ENCODE measurements around the gene PHF14. TPM values are rescaled to one million over a fixed set of nuclear protein-coding genes. Genes with fewer than 3 reads are reported as not detected.

PHF14 gene
- polyA plus RNA-seq, 3 donors, result 4.8 to 7.4 (median 5.4) TPM

DNA sequence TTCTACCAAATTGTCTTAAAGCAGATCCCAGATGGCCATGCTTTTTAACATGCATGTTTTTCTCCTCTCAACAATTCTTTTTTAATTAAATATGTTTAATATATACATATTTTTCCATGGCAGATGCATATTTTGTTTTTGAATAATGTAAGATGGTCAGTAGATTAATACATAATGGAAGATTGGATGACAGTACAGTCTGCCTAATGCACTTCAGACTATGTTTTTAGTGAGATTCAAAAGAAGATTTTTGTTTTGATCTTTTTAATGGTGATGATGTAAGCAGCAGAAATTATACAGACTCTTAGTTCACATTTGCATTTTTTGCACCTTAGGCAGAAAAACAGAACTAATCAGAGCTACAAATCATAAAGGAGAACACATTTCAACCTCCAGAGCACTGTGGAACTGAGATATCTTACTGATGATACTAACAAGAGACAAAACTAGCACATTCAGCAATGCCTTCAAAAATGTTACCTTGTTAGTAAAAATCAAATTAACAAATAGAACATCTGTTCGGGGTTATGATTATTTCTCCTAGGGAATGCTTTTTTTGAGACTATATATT lies 203.4 kb downstream of the PHF14 start:
- Mint-ChIP-seq H3K9me3 (peaks cover 0 to 2% (median 0%) of the 10 kb centered on the region in 7 donors), H3K4me1 (peaks cover 2% of the 10 kb centered on the region), H3K27me3 (ENCODE audit: low read depth in 3 of 3) (peaks cover 0 to 3% (median 2%) of the 10 kb centered on the region in 3 donors), H3K36me3 (no peaks in the 10 kb centered on the region), H3K27ac (no peak overlapping the region), H3K4me3 (no peak overlapping the region)
- H3K4me3 ChIP-seq (replicated peaks in 1 of 3; ENCODE audit: low read depth in 2 of 3, low read length in 3 of 3), result no peak overlapping the region
- H3K4me1 ChIP-seq (ENCODE audit: control insufficient read depth in 1 of 2, insufficient read depth in 2 of 2, low read length in 2 of 2), result no peaks in the 10 kb centered on the region
- H4K20me1 ChIP-seq (ENCODE audit: insufficient read depth, low read length), result no peaks in the 10 kb centered on the region
- H2AFZ ChIP-seq (ENCODE audit: insufficient read depth, low read depth, low read length, poor library complexity, severe bottlenecking), result no peak overlapping the region
- no peaks in the 10 kb centered on the region for H3K36me3 ChIP-seq (replicated peaks in 1 of 2; ENCODE audit: control insufficient read depth in 1 of 2, insufficient read depth in 2 of 2, low read length in 2 of 2)
- no CpG with 5 or more reads among the region's 1 CpG for WGBS (ENCODE audit: insufficient coverage)
- H3K9ac ChIP-seq (ENCODE audit: insufficient read depth, low read length, poor library complexity, severe bottlenecking), result no peak overlapping the region
- no peaks in the 10 kb centered on the region for H3K27me3 ChIP-seq (ENCODE audit: control insufficient read depth in 2 of 2, insufficient read depth in 2 of 2, low read length in 2 of 2)
- TF ChIP-seq, protein P1, sequence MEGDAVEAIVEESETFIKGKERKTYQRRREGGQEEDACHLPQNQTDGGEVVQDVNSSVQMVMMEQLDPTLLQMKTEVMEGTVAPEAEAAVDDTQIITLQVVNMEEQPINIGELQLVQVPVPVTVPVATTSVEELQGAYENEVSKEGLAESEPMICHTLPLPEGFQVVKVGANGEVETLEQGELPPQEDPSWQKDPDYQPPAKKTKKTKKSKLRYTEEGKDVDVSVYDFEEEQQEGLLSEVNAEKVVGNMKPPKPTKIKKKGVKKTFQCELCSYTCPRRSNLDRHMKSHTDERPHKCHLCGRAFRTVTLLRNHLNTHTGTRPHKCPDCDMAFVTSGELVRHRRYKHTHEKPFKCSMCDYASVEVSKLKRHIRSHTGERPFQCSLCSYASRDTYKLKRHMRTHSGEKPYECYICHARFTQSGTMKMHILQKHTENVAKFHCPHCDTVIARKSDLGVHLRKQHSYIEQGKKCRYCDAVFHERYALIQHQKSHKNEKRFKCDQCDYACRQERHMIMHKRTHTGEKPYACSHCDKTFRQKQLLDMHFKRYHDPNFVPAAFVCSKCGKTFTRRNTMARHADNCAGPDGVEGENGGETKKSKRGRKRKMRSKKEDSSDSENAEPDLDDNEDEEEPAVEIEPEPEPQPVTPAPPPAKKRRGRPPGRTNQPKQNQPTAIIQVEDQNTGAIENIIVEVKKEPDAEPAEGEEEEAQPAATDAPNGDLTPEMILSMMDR (IDR thresholded peaks at IDR 0.05), result no peak
- H3K4me2 ChIP-seq (replicated peaks; ENCODE audit: extremely low read depth, low read length, poor library complexity, severe bottlenecking), result no peak overlapping the region
- no peaks in the 10 kb centered on the region for H3K9me3 ChIP-seq (replicated peaks in 1 of 2; ENCODE audit: control insufficient read depth in 1 of 2, insufficient read depth in 1 of 2, low read length in 2 of 2)
- no peaks in the 10 kb centered on the region for H3K79me2 ChIP-seq (ENCODE audit: insufficient read depth, low read length)
- intact Hi-C loops (cut with micrococcal nuclease), result no loop called here
- no peak for DNase-seq
- no peak overlapping the region for H3K27ac ChIP-seq (ENCODE audit: low read depth in 1 of 2, low read length in 2 of 2)

DNA sequence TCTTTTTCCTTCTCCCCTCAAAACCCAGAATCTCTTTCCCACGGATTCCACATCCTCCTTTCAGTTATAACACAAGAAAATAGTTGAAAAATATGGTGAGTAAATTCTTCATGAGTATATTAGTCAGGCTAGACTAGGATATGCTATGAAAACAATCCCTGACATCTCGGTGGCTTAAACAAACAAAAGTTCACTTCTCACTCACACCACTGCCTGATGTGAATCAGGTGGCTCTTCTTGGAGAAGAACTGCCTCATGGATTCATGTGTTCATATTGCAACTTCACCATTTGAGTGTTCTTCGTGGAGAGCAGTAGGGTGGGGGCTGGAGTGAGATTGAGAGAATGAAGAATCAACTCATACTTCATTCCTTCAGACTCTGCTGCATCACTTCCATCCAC lies 204.1 kb downstream of the PHF14 start:
- H3K27ac Mint-ChIP-seq, result no peak overlapping the region
- Histone ChIP-seq H3K9ac (ENCODE audit: insufficient read depth, low read length, poor library complexity, severe bottlenecking) (no peak overlapping the region), H3K4me2 (replicated peaks; ENCODE audit: extremely low read depth, low read length, poor library complexity, severe bottlenecking) (no peak overlapping the region), H2AFZ (ENCODE audit: insufficient read depth, low read depth, low read length, poor library complexity, severe bottlenecking) (no peak overlapping the region), H3K79me2 (ENCODE audit: insufficient read depth, low read length) (no peaks in the 10 kb centered on the region), H3K36me3 (replicated peaks in 1 of 2; ENCODE audit: control insufficient read depth in 1 of 2, insufficient read depth in 2 of 2, low read length in 2 of 2) (no peaks in the 10 kb centered on the region), H3K9me3 (replicated peaks in 1 of 2; ENCODE audit: control insufficient read depth in 1 of 2, insufficient read depth in 1 of 2, low read length in 2 of 2) (no peaks in the 10 kb centered on the region), H3K27ac (ENCODE audit: low read depth in 1 of 2, low read length in 2 of 2) (no peak overlapping the region), H3K27me3 (ENCODE audit: control insufficient read depth in 2 of 2, insufficient read depth in 2 of 2, low read length in 2 of 2) (no peaks in the 10 kb centered on the region), H3K4me3 (replicated peaks in 1 of 3; ENCODE audit: low read depth in 2 of 3, low read length in 3 of 3) (no peak overlapping the region), H4K20me1 (ENCODE audit: insufficient read depth, low read length) (no peaks in the 10 kb centered on the region), H3K4me1 (ENCODE audit: control insufficient read depth in 1 of 2, insufficient read depth in 2 of 2, low read length in 2 of 2) (no peaks in the 10 kb centered on the region)
- peaks cover 2% of the 10 kb centered on the region for H3K4me1 Mint-ChIP-seq
- peaks cover 0 to 3% (median 2%) of the 10 kb centered on the region in 3 donors for H3K27me3 Mint-ChIP-seq (ENCODE audit: low read depth in 3 of 3)
- H3K9me3 Mint-ChIP-seq, result peaks cover 0 to 2% (median 0%) of the 10 kb centered on the region in 7 donors
- intact Hi-C loops (cut with micrococcal nuclease), result no loop called here
- no peak for DNase-seq
- no peaks in the 10 kb centered on the region for H3K36me3 Mint-ChIP-seq
- TF ChIP-seq, protein P1 (IDR thresholded peaks at IDR 0.05), result no peak
- H3K4me3 Mint-ChIP-seq, result no peak overlapping the region
- WGBS (ENCODE audit: insufficient coverage), result no CpG with 5 or more reads among the region's 3 CpGs

Data from CD14-positive monocyte (primary cell).